Measurements from ENCODE around the gene CDC42BPB.

DNA sequence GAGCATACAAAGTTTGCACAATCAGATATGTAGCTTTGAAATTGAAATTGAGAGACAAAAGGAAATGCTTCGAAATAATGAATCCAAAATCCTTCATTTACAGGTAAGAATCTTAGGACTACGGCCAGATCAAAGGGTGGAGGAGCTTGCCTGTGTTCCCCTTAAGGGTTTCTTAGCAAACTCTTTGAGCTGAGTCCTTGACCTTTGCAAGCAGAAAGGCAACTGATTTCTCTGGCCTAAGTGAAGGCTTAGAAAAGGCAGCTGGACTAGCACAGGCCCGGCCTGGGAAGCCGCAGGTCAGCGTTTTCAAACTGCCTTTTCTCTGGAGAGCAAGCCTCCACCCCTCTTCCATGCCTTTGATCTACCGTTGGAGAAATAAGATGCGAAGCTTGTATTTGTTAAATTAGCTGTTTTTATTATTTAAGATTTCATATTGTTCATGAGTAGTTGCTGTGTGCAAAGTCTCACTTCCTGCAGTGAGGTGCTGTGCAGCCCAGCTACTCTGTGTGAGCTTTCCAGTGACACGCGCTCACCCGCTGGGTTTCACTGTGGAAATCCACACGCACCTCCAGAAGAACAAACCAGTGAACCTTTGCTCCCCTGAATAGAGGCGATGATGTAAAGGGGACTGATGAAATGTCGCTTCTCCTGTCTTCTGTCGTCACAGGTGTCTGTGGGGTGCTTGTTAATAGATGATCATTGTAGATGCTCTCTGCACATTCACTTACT lies 159.9 kb downstream of the CDC42BPB start:
- TF ChIP-seq EZH2 (IDR thresholded peaks at IDR 0.05; ENCODE audit: insufficient read depth, poor library complexity, severe bottlenecking) (no peak), EZH2phosphoT487 (IDR thresholded peaks at IDR 0.05; ENCODE audit: insufficient read depth, low read depth) (no peak)

Measured in GM23248 (cell line).